GM19324 (cell line): ENCODE data around the gene DGCR2.

ENCODE experiments used
- ATAC-seq: cut with Tn5 transposase; IDR thresholded peaks from one replicate; pipeline ENCODE4 v1.9.1; 2021; ENCODE audit warnings: mild to moderate bottlenecking, moderate library complexity; ENCODE audit not compliant: unreplicated experiment, low FRiP score

Gene DGCR2

DNA sequence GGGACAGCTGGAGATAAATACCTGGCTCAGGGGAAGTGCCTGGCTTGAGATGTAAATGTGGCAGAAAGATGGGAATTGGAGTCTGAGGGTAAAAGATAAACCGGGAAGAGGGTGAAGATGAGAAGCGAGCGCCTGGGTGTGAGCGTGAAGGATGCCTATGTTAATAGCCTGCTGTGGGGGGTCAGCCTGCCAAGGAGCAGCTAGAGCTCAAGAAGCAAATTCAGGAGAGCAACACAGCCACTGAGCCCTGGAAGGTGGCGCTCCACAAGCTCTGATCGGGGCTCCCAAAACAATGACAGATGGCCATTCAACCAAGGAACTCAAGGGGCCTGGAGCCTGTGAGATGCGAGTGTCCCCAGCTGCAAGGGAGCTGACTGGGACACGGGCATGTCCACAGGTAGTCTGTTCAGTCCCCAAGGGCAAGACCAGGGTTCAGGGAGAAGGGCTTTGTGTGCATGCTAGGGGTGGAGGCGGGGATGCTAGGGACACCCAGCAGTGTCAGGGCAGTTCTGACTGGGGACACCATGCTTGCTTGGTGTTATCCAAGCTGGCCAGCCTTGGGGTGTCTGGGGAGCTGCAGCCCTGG lies 25.1 kb upstream of the DGCR2 start:
- ATAC-seq: no peak

DNA sequence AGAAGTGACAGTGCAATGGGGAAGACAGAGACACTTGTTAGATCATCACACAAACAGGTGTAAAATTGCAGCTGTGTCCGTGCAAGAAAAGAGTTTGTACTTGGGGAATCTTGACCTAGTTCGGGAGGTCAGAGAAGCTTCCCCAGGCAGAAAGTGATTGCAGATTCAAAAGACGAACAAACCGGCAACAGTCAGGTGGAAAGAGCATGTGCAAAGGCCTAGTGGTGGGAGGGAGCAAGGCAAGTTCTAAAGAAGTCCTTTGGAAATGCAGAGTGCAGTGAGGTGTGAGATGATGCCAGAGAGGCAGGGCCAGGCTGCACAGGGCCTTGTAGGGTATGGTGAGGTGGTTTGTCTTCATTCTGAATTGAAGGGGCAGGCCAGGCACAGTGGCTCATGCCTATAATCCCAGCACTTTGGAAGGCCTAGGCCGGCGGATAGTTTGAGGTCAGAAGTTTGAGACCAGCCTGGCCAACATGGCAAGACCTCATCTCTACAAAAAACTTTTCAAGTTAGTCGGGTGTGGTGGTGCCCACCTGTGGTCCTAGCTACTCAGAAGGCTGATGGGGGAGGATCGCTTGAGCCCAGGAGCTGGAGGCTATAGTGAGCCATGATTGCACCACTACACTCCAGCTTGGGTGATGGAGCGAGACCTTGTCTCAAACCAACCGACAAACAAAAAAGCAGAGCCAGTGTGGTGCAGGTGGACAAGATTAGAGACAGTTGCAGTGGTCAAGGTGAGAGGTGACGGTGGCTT lies 24.2 kb upstream of the DGCR2 start:
- ATAC-seq: no peak

DNA sequence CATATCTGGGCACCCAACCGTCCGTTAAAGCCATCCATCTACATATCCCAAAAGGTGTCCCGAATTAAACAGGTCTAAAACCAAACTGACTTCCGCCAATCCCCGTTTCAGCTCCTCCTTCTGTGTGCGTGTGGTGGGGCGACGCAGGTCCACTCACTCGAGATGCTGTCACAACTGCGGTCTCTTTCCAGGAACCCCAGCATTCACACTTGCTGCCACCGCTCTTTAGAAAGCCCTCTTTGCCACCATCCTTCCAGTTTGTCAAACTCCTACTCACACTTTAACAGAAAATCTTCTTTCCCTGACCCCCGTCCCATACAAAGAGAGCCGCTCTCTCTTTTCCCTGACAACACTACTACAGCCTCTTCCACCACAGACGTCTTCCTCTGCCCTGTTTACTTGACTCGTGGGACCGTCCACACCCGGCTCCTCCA lies 21.8 kb upstream of the DGCR2 start:
- ATAC-seq: peak; percentile 3

DNA sequence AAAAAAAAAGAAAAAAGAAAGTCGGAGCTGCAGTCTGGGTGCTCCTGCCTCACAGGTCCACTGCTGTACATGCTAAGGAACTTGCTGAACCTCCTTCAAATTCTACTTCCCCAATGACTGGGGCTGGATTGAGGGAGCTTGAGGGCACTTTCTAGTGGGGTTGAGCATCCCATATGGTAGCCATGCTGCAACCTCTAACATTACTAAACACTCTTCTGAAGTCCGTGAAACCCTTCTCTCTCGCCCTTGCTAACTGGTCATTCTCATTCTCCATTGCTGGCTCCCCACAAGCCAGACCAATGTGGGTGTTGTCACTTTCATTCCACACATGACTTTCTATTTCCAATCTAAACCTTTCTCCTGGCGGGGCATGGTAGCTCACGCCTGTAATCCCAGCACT lies 21.0 kb upstream of the DGCR2 start:
- ATAC-seq: no peak

DNA sequence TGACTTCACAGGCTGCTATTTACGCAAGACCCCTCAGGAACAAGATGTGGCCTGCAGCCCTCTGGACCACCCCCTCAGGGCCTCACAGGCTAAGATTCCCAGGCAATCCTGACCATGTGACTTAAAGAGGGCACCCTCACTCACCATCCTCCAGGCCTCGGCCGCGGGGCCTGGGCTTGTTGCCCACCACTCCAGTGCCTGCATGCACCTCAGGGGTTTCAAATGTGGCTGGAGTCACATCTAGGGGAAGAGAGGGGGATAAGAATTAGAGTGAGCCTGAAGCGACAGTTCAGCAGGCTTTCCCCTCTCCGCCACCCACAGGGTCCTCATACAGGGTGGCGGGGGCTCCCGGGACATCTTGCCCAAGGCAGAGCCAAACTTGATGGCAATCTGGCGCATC lies 20.2 kb upstream of the DGCR2 start:
- no peak for ATAC-seq

DNA sequence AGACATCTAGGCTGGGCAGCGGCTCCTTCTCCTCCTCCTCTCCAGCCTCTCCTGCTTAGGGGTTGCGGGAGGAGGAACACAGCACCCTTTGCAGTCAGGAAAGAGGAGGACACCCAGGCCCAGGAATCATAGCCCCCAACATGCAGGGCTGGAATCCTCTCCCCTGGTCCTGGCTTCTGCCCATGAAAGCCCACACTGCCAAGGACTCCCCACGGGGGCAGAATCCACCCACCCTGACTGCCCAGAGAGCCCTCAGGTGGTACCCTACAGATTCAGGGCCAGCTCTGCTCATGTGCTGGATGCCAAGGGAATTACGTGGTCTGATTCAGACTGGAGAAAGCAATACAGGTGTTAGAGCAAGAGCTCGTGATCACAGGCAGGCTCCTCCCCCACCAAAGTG lies 17.8 kb upstream of the DGCR2 start:
- ATAC-seq: no peak

DNA sequence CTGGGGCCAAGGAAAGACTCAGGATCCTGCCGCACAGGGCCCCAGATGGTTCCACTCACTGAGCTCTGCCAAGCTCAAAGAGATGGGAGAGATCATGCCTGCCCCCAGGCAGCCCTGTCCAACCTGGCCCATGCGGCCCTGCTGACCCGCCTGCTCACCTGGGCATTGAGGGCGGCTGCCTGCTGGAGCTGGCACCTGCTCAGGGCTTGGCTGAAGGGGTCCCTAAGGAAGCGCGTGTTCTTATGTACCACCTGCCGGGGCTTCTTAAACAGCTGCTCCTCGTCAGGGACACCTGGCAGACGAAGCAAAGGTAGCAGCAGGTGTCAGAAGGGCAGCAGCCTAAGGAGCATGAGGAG lies 16.8 kb upstream of the DGCR2 start:
- ATAC-seq: no peak

DNA sequence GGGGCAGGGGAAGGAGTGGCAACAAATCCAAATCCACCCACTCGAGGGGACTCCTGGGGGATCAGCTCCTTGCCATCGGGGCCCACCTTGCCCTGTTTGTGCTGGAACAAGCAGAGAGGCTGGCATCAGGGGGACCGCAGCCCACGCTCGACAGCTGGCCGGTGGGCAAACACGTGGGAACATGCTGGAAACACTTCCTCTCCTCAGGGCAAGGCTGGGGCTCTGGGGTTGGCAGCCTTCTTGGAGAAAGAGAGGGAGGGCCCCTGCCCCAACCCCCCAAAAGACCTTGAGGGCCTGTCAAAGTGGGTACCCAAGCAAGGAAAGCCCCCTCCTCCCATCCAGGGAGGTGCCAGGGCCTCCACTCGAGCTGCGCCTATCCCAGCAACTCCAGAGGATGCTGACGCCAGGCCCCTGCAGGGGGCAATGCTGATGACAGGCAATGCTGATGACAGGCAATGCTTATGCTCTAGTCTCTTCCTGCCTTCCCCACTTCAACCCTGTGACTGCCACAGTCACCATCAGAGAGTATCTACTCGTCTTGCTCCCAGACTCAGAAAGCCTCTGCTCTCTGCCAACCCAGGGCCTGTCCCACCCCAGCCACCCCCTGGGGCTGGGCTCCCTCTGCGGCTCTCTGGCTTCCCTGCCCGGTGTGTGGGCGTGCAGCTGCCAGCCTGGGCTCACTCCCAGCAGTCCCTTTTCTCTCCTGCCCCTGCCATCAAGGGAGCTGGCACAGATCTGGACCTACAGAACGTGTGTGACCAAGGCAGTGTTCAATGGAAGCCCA lies 16.2 kb upstream of the DGCR2 start:
- no peak for ATAC-seq

DNA sequence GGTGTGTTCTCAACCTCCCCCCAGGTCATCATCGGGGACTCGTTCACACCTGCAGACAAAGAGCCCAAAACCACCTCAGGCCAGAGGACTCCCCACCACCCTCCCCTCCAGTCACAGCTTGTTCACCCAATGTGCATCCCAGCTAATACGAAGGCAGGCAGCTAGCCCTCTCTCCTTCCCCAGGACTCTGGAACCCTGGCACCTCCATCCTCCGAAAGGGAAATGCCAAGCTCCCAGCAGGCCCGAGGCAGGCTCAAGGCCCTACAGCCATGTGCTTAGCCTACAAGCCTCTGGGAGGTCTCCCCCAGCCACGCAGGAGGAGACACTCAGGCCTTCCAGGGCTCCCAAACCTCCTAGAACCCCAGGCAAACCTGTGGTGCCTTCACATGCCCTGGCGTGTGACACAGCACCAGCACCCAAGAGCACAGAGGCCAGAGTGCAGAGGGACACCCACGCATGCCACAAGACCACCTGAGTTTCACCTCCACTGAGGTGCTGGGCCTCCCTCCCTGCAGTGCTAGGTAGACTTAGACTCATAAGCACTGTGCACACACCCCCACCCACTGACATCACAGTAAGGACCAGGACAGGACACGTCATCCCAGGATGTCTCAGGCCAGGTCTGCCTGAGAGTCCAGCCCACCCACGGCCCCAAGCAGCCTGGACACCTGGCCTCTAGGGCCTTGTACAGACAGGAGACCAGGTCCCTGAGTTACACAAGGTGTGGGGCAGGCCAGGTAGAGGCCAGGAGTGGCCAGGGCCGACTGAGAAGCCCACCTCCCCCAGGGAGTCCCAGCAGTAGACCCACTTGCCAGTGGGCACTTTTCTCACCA lies 15.4 kb upstream of the DGCR2 start:
- no peak for ATAC-seq

DNA sequence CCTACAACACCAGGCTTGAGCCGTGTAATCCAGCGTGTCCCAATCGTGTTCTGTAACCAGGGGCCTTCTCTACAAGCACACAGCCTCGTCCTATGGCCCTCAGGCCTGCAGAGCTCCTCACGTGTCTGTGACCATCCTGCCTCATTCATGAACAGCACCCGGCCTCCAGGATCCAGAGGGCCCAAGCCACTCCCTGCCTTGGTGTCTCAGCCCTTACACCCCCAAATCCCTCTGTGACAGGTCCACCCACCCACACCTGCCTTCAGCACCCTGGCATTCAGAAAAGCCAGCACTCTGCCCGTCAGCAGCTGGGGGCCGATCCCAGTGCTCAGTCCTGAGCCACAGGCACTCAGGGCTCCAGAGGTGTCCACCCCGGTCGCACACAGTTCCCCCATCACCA lies 14.7 kb upstream of the DGCR2 start:
- no peak for ATAC-seq

DNA sequence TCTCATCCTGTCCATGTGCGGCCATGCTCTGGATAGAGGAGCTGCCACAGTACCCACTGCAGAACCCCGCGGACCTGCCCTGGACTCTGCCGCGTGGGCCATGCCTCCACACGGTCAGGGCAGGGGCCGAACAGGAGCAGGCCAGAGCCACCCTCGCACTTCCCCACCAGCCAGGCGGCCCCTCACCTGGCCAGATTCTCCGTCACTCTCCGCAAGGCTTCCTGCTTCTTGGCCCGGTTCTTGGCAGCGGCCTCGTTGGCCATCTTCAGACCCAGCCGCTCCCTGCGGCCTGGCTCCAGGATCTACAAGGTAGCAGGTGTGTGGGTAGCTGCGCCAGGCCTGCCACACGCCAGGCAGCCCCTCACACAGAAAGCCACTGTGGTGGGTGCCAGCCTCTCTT lies 12.7 kb upstream of the DGCR2 start:
- ATAC-seq: no peak

DNA sequence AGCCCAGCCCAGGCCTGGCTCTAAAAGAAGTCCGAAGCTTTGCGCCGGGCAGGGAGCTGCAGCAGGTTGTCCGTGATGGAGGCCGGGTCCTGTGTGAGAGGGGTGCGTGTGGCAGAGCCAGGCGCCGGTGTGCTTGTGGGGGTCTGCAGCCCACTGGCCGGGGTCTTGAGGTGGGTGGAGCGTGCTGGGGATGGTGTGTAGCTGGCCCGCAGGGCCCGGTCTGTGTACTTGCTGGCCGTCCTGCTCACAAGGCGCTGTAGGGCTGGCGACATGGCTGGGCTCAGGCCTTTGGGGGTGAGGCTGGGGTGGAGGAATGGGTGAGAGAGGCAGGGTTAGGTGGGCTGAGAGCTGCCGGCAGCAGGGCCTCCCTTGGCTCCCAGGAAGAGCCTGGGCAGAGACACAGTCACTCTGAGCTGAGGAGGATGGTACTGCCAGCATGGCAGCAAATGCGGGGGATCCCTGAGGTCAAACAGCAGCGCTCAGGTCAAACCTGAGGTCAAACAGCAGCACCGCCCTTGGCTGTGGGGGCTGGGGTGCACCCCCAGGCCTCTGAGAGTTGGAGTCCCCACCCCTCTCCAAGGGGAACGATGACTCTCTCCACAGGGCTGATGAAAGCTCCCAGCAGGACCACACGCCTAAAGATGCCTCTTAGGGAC lies 12.1 kb upstream of the DGCR2 start:
- no peak for ATAC-seq

DNA sequence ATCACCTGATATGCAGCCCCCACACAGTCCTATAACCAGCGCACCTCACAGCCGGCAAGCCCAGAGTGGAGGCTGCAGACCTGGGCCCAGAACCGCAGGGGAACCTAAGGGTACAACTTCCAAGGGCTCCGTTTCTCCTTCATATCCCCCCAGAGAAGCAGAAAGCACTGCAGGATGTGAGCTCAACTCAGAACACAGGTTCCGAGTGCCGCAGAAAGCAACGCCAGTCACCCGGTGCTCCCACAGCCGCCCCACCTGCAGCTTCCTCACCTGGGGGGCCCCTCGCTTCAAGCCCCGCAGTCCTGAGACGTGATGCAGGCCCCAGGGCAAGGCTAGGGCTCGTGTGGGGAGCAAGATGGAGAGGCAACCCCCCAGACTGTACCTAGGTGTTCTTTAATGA lies 11.3 kb upstream of the DGCR2 start:
- no peak for ATAC-seq

DNA sequence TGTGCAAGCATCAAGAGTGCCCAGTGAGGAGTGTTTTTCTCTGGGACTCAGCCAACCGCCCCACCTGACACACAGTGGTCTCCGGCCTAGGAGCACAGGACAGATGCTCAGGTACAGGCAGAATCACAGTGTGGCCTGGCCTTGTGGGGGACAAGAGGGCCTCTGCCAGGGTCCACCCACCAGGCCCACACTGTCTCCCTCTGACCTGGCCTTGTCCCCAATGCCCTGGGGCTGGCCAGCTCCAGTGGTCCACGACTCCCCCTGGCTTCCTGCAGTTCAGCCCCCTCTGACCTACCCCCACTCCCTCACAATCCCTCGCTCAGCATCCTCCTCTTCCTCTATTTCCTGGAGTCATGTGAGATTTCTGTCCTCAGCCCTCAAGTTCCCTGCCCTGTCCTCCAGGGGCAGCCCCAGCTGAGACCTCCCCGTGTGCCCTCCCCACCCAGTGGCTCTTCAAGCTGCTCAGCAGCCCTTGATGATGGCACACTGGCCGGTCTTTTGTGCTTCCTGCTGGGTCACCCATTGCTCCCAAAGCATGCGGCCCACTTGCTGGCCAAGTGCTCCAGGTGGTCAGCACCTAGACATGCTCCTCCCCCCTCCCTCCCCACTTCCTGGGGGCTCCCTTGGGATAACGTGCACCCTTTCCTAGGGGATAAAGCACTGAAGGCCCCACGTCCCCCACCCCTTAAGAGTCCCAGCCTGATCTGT lies 10.6 kb upstream of the DGCR2 start:
- ATAC-seq: no peak

DNA sequence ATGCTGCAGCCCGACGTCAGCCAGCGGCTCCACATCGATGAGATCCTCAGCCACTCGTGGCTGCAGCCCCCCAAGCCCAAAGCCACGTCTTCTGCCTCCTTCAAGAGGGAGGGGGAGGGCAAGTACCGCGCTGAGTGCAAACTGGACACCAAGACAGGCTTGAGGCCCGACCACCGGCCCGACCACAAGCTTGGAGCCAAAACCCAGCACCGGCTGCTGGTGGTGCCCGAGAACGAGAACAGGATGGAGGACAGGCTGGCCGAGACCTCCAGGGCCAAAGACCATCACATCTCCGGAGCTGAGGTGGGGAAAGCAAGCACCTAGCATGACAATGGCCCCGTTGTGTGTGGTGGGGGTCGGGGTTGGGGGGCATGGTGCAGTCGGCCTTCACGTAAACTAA lies 9.9 kb upstream of the DGCR2 start:
- ATAC-seq: no peak

DNA sequence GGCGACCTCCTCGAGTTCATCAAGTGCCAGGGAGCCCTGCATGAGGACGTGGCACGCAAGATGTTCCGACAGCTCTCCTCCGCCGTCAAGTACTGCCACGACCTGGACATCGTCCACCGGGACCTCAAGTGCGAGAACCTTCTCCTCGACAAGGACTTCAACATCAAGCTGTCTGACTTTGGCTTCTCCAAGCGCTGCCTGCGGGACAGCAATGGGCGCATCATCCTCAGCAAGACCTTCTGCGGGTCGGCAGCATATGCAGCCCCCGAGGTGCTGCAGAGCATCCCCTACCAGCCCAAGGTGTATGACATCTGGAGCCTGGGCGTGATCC lies 9.4 kb upstream of the DGCR2 start:
- ATAC-seq: no peak

DNA sequence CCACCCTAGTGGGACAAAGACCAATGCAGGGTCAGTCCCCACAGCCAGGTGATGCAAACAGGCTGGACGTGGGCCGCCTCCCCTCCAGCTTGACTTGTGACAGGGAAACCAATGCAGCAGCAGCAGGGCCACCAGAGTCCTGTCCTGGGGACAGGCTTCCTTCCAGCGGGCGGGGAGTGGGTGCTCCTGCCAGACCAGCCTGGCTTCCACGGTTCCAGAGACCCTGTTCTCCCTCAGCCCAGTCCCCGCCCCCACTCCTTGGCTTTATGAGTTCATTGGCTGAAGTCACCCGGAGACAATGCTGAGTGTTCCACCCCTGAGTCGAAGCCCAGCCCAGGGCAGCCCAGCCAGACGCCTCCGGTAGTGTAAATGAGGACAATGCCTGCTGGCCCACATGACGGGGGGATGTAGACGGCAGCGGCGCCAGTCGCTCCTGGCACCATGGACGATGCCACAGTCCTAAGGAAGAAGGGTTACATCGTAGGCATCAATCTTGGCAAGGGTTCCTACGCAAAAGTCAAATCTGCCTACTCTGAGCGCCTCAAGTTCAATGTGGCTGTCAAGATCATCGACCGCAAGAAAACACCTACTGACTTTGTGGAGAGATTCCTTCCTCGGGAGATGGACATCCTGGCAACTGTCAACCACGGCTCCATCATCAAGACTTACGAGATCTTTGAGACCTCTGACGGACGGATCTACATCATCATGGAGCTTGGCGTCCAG lies 8.9 kb upstream of the DGCR2 start, which contains the start of gene TSSK2:
Gene TSSK2 (plus strand): TSS at position 350 of the 726 bp plus-strand sequence. CDS start 92 bp downstream, at position 442.
- no peak for ATAC-seq

DNA sequence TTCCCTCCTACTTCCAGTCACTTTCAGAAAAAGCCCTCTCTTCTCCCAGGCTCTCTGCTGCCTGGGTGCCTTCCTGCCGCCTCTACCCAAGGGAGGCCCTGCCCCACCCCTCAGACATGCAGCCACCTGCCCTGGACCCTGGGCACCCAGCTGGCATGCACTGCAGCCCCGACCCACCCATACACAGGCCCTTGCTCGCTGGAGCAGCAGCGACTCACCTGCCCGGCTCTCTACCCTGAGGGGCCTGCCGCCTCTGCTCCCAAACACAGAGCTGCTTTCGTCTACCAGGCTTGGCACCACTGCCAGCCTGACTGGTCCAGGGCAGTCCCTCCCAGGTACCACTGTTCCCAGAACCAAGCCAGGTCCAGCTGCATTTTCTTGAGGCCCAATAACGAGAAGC lies 7.7 kb upstream of the DGCR2 start:
- no peak for ATAC-seq
